Activated CD4-positive, alpha-beta T cell treated with anti-CD3 and anti-CD28 coated beads, Interleukin-2, Interleukin-4, amounts not matched to agents 100 ng/mL and 50 ng/mL, durations not matched to agents 16 hours and 8 hours (primary cell): ENCODE results near the gene IQCK.
A peak's percentile ranks its signal among the peaks of the same experiment; 100 is the strongest.

ENCODE experiments used
- DNase-seq: peaks from one replicate; pipeline ENCODE4 v3.0.0-alpha.2; 2020; ENCODE audit warnings: low spot score

IQCK gene

GRCh38 chr16:19861133-19861532 lies 143.1 kb downstream of the IQCK start:
- no peak for DNase-seq

- DNase-seq = no peak
These were observed 143.8 kb downstream of the IQCK start for GRCh38 chr16:19861811-19862327.

GRCh38 chr16:19863990-19864389 lies 145.9 kb downstream of the IQCK start:
- DNase-seq = no peak

GRCh38 chr16:19864566-19864965 lies 146.5 kb downstream of the IQCK start:
- no peak for DNase-seq

- no peak for DNase-seq
These were observed 150.3 kb downstream of the IQCK start for GRCh38 chr16:19868421-19868820.

- no peak for DNase-seq
These were observed 153.7 kb downstream of the IQCK start for GRCh38 chr16:19871721-19872120.

GRCh38 chr16:19872179-19872863 lies 154.2 kb downstream of the IQCK start:
- DNase-seq = no peak

- DNase-seq = no peak
These were observed 154.9 kb downstream of the IQCK start for GRCh38 chr16:19872935-19873334.

- DNase-seq = no peak
These were observed 156.0 kb downstream of the IQCK start for GRCh38 chr16:19874026-19874425.

- no peak for DNase-seq
These were observed 156.9 kb downstream of the IQCK start for GRCh38 chr16:19874851-19875546.

- no peak for DNase-seq
These were observed 157.8 kb downstream of the IQCK start for GRCh38 chr16:19875900-19876299.

- DNase-seq = no peak
These were observed 158.5 kb downstream of the IQCK start for GRCh38 chr16:19876501-19877059.

GRCh38 chr16:19878757-19879156 lies 160.7 kb downstream of the IQCK start:
- no peak for DNase-seq

GRCh38 chr16:19879241-19879792 lies 161.2 kb downstream of the IQCK start:
- DNase-seq = no peak

GRCh38 chr16:19881028-19881427 lies 163.0 kb downstream of the IQCK start:
- DNase-seq = no peak

GRCh38 chr16:19881783-19882182 lies 163.7 kb downstream of the IQCK start:
- no peak for DNase-seq

GRCh38 chr16:19882186-19882585 lies 164.1 kb downstream of the IQCK start:
- DNase-seq = no peak

GRCh38 chr16:19882646-19883045 lies 164.6 kb downstream of the IQCK start:
- DNase-seq = no peak

- no peak for DNase-seq
These were observed 165.4 kb downstream of the IQCK start for GRCh38 chr16:19883296-19883965.

- no peak for DNase-seq
These were observed 166.0 kb downstream of the IQCK start for GRCh38 chr16:19883966-19884485.

GRCh38 chr16:19884611-19885450 lies 166.8 kb downstream of the IQCK start, which contains the start of gene GPRC5B:
Gene GPRC5B (minus strand): TSS chr16:19884848. CDS start chr16:19872845, 12,003 bp downstream.
- peak; percentile 15 for DNase-seq
